Right cardiac atrium (tissue), 5 donors: ENCODE results near the gene RHEX. TPM values are rescaled to one million over a fixed set of nuclear protein-coding genes. Genes with fewer than 3 reads are reported as not detected.
"Not testable (repeated sequence)": the region's sequence is repeated elsewhere in the genome, so short reads cannot be mapped to it uniquely, and the experiment has no call there.

ENCODE experiments used
- ATAC-seq, 2 donors: fragments of 200-7000 bp; cut with Tn5 transposase; one replicate each; pipeline versions ENCODE4 v1.8.0 to v1.9.1; 2020; ENCODE audit warnings: moderate library complexity in 2 of 2, mild to moderate bottlenecking in 1 of 2
- DNase-seq, 3 donors: peaks; one replicate each; pipeline ENCODE4 v3.0.0-alpha.2; 2020
- H3K27ac ChIP-seq: one replicate; pipeline ENCODE4 v1.5.1; 2013; ENCODE audit warnings: mild to moderate bottlenecking, low read length, control low read depth, moderate library complexity
- H3K27me3 ChIP-seq: one replicate; pipeline ENCODE4 v1.6.1; 2013; ENCODE audit not compliant: control insufficient read depth, insufficient read depth
- H3K4me1 ChIP-seq: one replicate; pipeline ENCODE4 v1.6.1; 2013; ENCODE audit warnings: low read length; ENCODE audit not compliant: control insufficient read depth, insufficient read depth
- H3K4me3 ChIP-seq: one replicate; pipeline ENCODE4 v1.5.1; 2013; ENCODE audit warnings: low read length, control low read depth
- H3K9me3 ChIP-seq: one replicate; pipeline ENCODE4 v1.6.1; 2013; ENCODE audit warnings: low read length; ENCODE audit not compliant: control insufficient read depth
- WGBS: extraction: QIAGEN DNeasy Blood & Tissue Kit; methylation state at CpG from one replicate; pipeline ENCODE4 v1.1.7; 2013; 5-methylcytosine and 5-hydroxymethylcytosine counted together
- intact Hi-C, 4 donors: fragments of 100-400 bp; cut with DNase I; formaldehyde crosslinking; loops; one replicate each; pipeline versions ENCODE4 v1.11.0 to v1.14.0; 2022 to 2023
- polyA plus RNA-seq: library from polyadenylated mRNA; stranded (reverse); fragments of 200-250 nt; gene quantifications from one replicate; pipeline ENCODE4 v1.2.3, GENCODE V29; 2013
- total RNA-seq, 4 donors: library from RNA; stranded (reverse); fragmentation: NEBNext Ultra II Directional; extraction: Animal tissue kit (Norgen Biotek cat#: 25700); gene quantifications; one replicate each; pipeline ENCODE4 v1.2.1, GENCODE V29; 2021
- donor health status: healthy with polysubstance abuse.
- donor health status: DM: no; HTN: yes; CAD: no.
- donor health status: DM: no; HTN: no; CAD: no.
- donor health status: DM: no; HTN: yes; CAD: no; lungs with severe emphysema.
- donor health status: DM: yes; HTN: yes; CAD: no.

The RHEX gene
- total and polyA plus RNA-seq, 5 donors: 0.17 to 1.7 (median 0.82) TPM; not detected in 2

DNA sequence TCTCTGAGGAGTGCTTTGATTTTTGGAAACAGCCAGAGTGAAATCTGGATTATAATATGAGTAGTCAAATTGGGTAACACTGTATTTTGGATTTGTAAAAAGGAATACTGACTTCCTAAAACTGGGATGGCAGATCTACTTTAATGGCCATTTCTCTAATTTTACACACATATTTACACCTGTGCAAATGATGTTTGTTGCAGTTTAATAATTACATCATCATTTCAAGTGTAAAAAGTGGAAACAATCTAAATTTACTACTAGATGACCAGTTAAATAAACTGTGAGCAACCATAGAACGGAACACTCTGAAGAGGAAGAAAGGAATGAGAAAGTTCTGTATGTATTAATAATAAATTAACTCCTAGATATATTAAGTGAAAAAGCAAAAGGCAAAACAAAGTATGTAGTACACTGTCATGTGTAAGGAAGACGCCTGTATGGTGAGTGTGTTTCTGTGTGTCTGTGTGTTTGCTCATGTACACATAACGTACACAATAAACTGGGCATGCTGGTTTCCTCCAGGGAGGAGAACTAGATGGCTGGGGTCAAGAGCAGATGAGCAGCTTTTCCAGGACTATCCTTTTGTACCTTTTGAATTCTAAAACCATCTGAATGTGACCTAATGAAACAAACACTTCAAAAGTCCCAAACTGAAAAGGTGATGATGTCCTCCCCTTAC is 2.9 kb upstream of the RHEX start:
- ATAC-seq: no peak
- H3K27me3 ChIP-seq: no peaks in the 10 kb centered on the region
- H3K4me3 ChIP-seq: no peak overlapping the region
- H3K9me3 ChIP-seq: no peaks in the 10 kb centered on the region
- 90% methylated on average over 3 of the region's 3 CpGs for WGBS
- no peak for DNase-seq
- intact Hi-C loops: no loop called here
- H3K27ac ChIP-seq: no peak overlapping the region
- H3K4me1 ChIP-seq: peaks cover 2% of the 10 kb centered on the region

DNA sequence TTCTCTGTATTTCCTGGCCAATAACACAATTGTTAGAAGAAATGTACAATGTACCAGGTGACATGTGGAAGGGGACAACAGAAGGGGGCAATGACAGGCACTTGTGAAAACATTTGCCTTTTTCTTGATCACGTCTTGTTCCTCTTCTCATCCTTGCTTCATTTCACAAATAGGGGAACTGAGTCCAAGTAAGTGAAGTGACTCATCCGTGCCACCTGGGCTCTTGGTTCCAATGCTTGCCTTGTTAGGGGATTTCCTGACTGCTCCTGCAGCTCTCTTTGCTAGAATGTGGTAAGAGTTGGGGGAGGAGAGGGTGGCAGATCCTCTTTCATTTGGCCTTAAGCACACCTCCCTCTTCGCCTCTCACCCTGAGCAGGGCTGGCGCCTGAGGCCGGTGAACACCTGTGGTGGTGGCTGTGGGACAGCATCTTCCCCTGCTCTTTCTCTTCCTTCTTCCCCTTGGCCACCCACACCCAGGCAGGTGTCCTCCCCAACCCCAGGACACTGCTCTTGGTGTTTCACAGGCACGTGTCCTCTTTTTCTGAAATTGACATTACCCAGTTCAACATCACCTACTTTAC is 2.2 kb upstream of the RHEX start:
- Histone ChIP-seq H3K4me3 (no peak overlapping the region), H3K27ac (no peak overlapping the region), H3K4me1 (peaks cover 2% of the 10 kb centered on the region), H3K27me3 (no peaks in the 10 kb centered on the region), H3K9me3 (no peaks in the 10 kb centered on the region)
- no peak for DNase-seq
- intact Hi-C loops: no loop called here
- 80% methylated on average over 6 of the region's 6 CpGs for WGBS
- no peak for ATAC-seq

DNA sequence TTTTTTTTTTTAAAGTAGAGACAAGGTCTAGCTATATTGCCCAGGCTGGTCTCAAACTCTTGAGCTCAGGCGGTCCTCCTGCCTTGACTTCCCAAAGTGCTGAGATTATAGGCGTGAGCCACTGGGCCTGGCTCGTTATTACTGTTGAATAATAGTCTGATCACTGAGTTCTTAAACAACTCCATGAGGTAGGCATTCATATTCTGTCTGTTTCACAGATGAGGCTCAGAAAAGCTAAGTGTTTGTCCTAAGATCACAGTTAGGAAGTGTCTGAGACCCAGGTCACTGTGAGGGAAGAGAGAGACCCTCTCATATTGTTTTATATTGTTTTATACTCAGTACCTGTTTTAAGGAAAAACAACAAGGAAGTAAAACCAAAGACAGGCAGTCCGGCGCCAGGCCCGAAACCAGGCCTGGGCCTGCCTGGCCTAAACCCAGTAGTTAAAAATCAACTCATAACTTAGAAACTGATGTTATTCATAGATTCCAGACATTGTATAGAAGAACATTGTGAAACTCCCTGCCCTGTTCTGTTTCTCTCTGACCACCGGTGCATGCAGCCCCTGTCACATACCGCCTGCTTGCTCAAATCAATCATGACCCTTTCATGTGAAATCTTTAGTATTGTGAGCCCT is 625 bp upstream of the RHEX start:
- H3K27me3 ChIP-seq, H3K9me3 ChIP-seq, H3K4me1 ChIP-seq, DNase-seq, intact Hi-C loops, H3K27ac ChIP-seq, ATAC-seq, H3K4me3 ChIP-seq: not testable (repeated sequence)
- WGBS: 99% methylated on average over 6 of the region's 8 CpGs

DNA sequence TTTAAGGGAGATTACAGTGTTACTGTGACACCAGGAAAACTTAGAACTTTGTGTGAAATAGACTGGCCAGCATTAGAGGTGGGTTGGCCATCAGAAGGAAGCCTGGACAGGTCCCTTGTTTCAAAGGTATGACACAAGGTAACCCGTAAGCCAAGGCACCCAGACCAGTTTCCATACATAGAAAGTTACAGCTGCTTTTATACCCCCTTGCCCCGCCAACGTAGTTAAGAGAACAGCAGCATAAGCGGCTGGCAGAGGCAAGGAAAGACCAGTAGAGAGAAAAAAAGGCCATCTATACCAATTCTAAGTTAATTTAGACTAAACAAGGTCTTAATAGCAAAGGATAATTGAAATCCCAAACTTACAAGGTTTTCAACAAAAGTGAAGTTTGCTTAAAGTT is 643 bp downstream of the RHEX start:
- H3K9me3 ChIP-seq, H3K27me3 ChIP-seq, ATAC-seq, DNase-seq, H3K4me1 ChIP-seq, intact Hi-C loops, H3K27ac ChIP-seq, H3K4me3 ChIP-seq: not testable (repeated sequence)
- 99% methylated on average over 4 of the region's 4 CpGs for WGBS

DNA sequence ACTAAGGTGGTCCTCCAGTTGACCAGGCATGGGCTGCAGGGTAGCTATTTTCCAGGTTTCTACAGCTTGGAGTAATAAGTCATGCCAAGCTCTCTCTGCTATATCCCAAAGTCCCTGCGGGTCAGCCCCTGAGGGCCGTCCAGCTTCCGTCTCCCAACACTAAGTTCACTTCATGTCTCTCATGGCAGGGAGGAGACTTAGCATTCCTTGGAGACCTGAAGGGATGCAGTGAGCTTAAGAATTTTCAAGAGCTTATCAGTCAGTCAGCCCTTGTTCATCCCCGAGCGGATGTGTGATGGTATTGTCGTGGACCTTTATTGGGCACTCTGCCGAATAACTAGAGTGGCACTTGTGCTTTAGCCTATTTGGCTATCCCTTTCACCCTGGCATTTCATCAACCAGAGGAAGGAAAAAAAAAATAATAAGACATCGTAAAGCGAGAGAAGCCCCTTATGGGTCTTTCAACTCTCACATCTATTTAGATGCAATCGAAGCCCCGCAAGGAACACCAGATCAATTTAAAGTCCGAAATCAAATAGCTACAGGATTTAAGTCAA is 2.2 kb downstream of the RHEX start:
- H3K4me3 ChIP-seq, DNase-seq, ATAC-seq, H3K4me1 ChIP-seq, H3K9me3 ChIP-seq, H3K27ac ChIP-seq, H3K27me3 ChIP-seq, intact Hi-C loops: not testable (repeated sequence)
- 85% methylated on average over 12 of the region's 12 CpGs for WGBS

DNA sequence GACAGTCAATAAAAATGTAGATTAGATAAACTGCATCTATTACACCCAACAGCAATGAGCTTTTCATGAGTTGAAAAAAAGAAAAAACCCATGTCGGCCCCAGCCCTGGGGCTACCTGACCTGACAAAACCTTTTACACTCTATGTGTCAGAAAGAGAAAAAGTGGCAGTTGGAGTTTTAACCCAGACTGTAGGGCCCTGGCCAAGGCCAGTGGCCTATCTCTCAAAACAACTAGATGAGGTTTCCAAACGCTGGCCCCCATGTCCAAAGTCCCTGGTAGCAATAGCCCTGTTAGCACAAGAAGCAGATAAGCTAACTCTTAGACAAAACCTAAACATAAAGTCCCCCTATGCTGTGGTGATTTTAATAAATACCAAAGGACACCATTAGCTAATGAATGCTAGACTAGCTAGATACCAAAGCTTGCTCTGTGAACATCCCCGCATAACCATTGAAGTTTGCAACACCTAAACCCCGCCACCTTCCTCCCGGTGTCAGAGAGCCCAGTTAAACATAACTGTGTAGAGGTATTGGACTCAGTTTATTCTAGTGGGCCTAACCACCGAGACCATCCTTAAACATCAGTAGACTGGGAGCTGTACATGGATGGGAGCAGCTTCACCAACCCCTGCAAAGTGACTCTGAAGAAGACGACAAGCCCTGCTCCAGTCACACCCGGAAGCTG is 2.8 kb downstream of the RHEX start:
- H3K9me3 ChIP-seq, ATAC-seq, H3K27ac ChIP-seq, H3K27me3 ChIP-seq, H3K4me3 ChIP-seq, DNase-seq, H3K4me1 ChIP-seq, intact Hi-C loops: not testable (repeated sequence)
- WGBS: 89% methylated on average over 8 of the region's 8 CpGs

DNA sequence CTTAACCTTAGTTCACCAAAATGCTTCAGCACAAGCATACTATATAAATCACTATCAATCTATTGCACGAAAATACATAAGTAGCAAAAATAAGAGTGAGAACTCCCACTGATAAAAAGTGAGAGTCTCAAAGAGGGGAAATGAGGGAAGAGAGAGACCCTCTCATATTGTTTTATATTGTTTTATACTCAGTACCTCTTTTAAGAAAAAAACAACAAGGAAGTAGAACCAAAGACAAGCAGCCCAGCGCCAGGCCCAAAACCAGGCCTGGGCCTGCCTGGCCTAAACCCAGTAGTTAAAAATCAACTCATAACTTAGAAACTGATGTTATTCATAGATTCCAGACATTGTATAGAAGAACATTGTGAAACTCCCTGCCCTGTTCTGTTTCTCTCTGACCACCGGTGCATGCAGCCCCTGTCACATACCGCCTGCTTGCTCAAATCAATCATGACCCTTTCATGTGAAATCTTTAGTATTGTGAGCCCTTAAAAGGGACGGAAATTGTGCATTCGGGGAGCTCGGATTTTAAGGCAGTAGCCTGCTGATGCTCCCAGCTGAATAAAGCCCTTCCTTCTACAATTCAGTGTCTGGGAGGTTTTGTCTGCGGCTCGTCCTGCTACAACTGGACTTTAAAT is 5.4 kb downstream of the RHEX start:
- H3K9me3 ChIP-seq, H3K27ac ChIP-seq, H3K4me3 ChIP-seq, H3K4me1 ChIP-seq, DNase-seq, H3K27me3 ChIP-seq, intact Hi-C loops, ATAC-seq: not testable (repeated sequence)
- WGBS: 94% methylated on average over 6 of the region's 9 CpGs

DNA sequence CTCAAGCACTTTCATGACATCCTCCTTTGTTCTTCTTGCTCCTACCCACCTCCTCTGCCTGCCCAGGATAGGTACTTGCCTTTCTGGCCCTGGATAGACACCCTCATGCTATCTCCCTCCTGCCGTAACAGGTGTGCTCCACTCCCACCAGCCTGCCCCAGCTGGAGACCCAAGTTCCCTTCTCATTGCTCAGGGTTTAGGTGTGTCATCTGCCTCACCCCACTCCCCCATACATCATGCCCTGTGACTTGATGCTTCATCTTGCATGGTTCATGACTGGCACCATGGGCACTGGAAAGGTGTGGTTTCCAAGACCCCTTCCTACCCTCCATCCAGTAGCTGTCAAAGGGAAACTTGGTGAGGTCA is 5.9 kb downstream of the RHEX start:
- intact Hi-C loops: no loop called here
- H3K4me3 ChIP-seq: no peak overlapping the region
- DNase-seq (no peak), ATAC-seq (no peak)
- 100% methylated on average over 1 of the region's 1 CpG for WGBS
- H3K27ac ChIP-seq: no peak overlapping the region
- no peaks in the 10 kb centered on the region for H3K9me3 ChIP-seq
- no peaks in the 10 kb centered on the region for H3K4me1 ChIP-seq
- no peaks in the 10 kb centered on the region for H3K27me3 ChIP-seq

DNA sequence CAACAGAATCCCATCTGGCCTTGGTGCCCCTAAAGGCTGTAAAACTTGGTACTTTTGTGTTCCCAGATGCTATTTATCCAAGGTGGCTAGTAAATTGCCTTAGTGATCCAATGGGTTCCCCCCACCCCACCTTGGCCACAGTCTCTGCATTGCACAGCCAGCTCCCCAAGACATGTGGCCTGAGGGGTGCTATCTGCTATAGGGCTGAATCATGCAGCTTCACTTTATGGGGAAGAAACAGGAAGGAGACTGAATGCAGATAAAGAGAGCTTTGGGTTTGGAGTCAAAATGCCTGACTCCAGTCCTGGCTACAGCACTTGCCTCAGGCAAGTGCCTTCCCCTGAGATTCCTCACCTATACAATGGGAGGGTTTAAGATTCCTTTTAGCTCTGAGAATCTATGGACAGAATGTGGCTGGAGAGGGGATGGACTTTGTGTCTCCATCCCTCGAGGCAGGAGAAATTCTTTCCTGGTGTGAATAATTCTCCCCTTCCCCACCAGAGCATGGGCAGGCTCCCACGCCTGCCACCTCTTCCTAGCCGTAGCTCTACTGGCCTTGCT is 6.5 kb downstream of the RHEX start:
- Histone ChIP-seq H3K27me3 (no peaks in the 10 kb centered on the region), H3K9me3 (no peaks in the 10 kb centered on the region), H3K4me1 (no peaks in the 10 kb centered on the region), H3K4me3 (no peak overlapping the region), H3K27ac (no peak overlapping the region)
- DNase-seq (no peak), ATAC-seq (no peak)
- intact Hi-C loops: no loop called here
- WGBS: 72% methylated on average over 3 of the region's 3 CpGs

DNA sequence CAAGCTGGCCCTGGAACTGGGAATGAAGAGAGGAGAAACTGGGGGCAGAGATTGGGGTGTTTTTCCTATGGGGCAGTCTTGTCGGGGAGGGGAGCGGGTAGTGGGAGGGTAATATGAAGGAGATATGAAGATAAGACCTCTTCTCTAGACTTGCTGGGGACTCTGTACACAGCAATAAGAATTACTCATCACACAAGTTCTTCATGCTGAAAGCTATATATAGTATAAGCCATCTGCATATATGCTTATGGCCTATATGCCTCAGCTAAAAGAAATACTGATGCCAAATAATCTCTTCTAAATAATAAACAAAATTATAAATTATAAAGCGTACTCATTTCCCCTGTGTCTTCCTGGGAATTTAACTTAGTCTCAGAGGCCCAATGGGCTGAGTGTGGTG is 7.9 kb downstream of the RHEX start:
- no peaks in the 10 kb centered on the region for H3K9me3 ChIP-seq

More for the DNA sequence above, 7.9 kb downstream of the RHEX start:
- DNase-seq (no peak), ATAC-seq (no peak)
- intact Hi-C loops: no loop called here
- no peak overlapping the region for H3K4me3 ChIP-seq
- H3K4me1 ChIP-seq: no peaks in the 10 kb centered on the region
- H3K27ac ChIP-seq: no peak overlapping the region
- H3K27me3 ChIP-seq: no peaks in the 10 kb centered on the region
- 94% methylated on average over 3 of the region's 3 CpGs for WGBS
